ENCODE results near the gene DCTN4. TPM values are rescaled to one million over a fixed set of nuclear protein-coding genes. Genes with fewer than 3 reads are reported as not detected.

The DCTN4 gene
- total and polyA plus RNA-seq, 2 of the 4 experiments (the other 2 are of a cell fraction), result 28.1 to 50.2 TPM

DNA sequence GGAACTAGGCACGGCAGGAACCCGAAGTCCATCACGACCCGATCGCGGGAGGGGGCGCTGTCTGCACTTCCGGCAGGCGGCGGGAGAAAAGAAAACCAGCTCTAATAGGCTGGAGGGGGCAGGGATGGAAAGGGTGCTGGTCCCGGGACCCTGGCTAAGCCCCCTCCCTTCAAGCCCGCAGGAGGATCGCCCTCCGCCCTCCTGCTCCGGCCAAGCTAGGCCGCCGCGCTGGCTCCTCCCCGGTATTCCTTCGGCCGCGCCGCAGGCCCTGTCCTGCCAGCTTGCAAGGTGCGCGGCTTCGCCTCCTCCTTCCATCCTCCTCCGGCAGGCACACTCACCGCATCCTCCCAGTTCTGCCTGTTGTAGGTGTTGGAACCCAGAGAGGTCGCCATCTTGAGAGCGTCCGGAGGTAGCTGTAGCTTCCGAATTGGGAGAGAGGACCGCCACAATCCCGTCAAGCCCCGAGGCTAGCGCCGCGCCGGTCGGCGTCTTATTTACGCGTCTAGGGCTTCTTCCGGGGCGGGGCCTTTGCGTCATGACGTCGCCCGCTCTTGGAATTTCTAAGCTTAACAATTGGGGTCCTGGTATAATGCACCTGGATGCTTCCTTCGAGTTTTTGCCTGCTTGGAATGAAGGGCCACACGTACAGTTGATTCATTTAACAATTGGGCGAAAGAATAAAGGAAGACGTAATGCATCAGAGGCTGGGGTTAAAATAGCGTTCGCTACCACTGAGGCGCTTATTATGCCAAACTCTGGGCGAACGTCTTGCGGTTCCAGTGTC lies 58.0 kb downstream of the DCTN4 start, which contains the start of gene RBM22:
Gene RBM22, minus strand, starts transcription at position 469 of the 784 bp plus-strand sequence. Its CDS starts 77 bp downstream, at position 392.
- WGBS, 2 experiments (ENCODE audit: extremely low coverage in 2 of 2, insufficient read length in 1 of 2), result 3% methylated on average over 6 of the region's 59 CpGs; no CpG with 5 or more reads in 1 of the 2 experiments
- BruUV-seq (replicated peaks), result no TSS peak
- Histone ChIP-seq H4K20me1 (ENCODE audit: insufficient read depth, low read length) (no peaks in the 10 kb centered on the region), H3K23ac (ENCODE audit: low read depth, low read length) (peak within 1 kb of the TSS; percentile 95), H2BK120ac (ENCODE audit: low read depth, low read length) (peak within 1 kb of the TSS; percentile 56), H2BK15ac (ENCODE audit: low read depth, low read length) (peak within 1 kb of the TSS; percentile 21; the same call in 1 of the 3 replicates), H3K56ac (ENCODE audit: extremely low read depth, insufficient read depth, low read length) (peak within 1 kb of the TSS; percentile 88), H3K4me1 (ENCODE audit: control insufficient read depth, insufficient read depth, low read length) (peaks cover 3% of the 10 kb centered on the region), H3K4me2 (ENCODE audit: low read depth, low read length) (peak within 1 kb of the TSS; percentile 94), H2AK9ac (replicated peaks; ENCODE audit: low read depth, low read length, poor library complexity) (peak within 1 kb of the TSS; percentile 50), H3K9me3 (ENCODE audit: control insufficient read depth, insufficient read depth, low read length) (no peaks in the 10 kb centered on the region), H4K8ac (ENCODE audit: low read depth in 2 of 2, low read length in 2 of 2) (peak within 1 kb of the TSS; percentile 94 to 96), H3K9me1 (ENCODE audit: insufficient read depth, low read length) (no peaks in the 10 kb centered on the region), H3K4me3 (ENCODE audit: insufficient read depth, low read depth, low read length) (peak within 1 kb of the TSS; percentile 81), H3K9ac (ENCODE audit: low read depth, low read length) (peak within 1 kb of the TSS; percentile 97), H4K91ac (ENCODE audit: insufficient read depth, low read depth, low read length) (peak within 1 kb of the TSS; percentile 98), H3K27ac (ENCODE audit: insufficient read depth, low read length) (peak within 1 kb of the TSS; percentile 94), H2BK5ac (ENCODE audit: low read depth, low read length, poor library complexity, severe bottlenecking) (peak within 1 kb of the TSS; percentile 91), H3K18ac (ENCODE audit: low read depth, low read length) (peak within 1 kb of the TSS; percentile 70), H2BK20ac (ENCODE audit: low read depth, low read length) (no peak within 1 kb of the TSS), H2AK5ac (ENCODE audit: low read depth, low read length) (peak within 1 kb of the TSS; percentile 83), H3K36me3 (ENCODE audit: control insufficient read depth, insufficient read depth, low read length) (peaks cover 15% of the 10 kb centered on the region), H3K4ac (ENCODE audit: low read depth, low read length) (peak within 1 kb of the TSS; percentile 97), H3K79me1 (ENCODE audit: low read depth in 1 of 2, low read length in 2 of 2) (peaks cover 14 to 29% of the 10 kb centered on the region in 2 experiments), H4K5ac (ENCODE audit: low read depth, low read length) (peak within 1 kb of the TSS; percentile 88), H3K27me3 (ENCODE audit: control insufficient read depth, insufficient read depth, low read length) (no peaks in the 10 kb centered on the region), H3K14ac (replicated peaks; ENCODE audit: low read depth, low read length) (peak within 1 kb of the TSS; percentile 98), H2AFZ (replicated peaks; ENCODE audit: low read length, poor library complexity) (peak within 1 kb of the TSS; percentile 99)
- POLR2A ChIA-PET (ENCODE audit: unreplicated experiment), result interaction anchor here (0.9 to 1.0 kb wide), 2 partner anchors 14 to 146 kb away, joined by 3 read pairs; no protein-coding TSS in a partner anchor
- ATAC-seq (ENCODE audit: low read depth), result peak; percentile 98
- CTCF ChIA-PET, result interaction anchor here (0.6 to 1.3 kb wide), 9 partner anchors 27 to 1396 kb away, joined by 3 to 6 read pairs (median 3); no protein-coding TSS in a partner anchor
- DNase-seq, result peak; percentile 83
- in situ Hi-C loops (cut with MboI; ENCODE audit: low sequenced_read_pairs) (no loop called here), intact Hi-C loops (cut with micrococcal nuclease) (loop anchor here (1.0 to 2.0 kb wide), 2 partner anchors 140 to 147 kb away; no protein-coding TSS in a partner anchor), dilution Hi-C loops (cut with HindIII; ENCODE audit: low sequenced_read_pairs, unreplicated experiment) (no loop called here)
- TF ChIP-seq CTCF (conservative IDR thresholded peaks at IDR 0.05; ENCODE audit: low read depth, low read length) (peak; percentile 60), RFX5 (IDR thresholded peaks at IDR 0.05; ENCODE audit: low read depth, low read length) (no peak), RAD21 (IDR thresholded peaks at IDR 0.05; ENCODE audit: low read length) (peak; percentile 10; the same call in 1 of the 2 replicates), CHD1 (IDR thresholded peaks at IDR 0.05; ENCODE audit: low read depth, low read length) (0 out of 2 replicates have a peak, but pooled peaks have one; percentile 84), SMC3 (IDR thresholded peaks at IDR 0.05; ENCODE audit: low read depth, low read length) (0 out of 2 replicates have a peak, but pooled peaks have one; percentile 14), CEBPB (IDR thresholded peaks at IDR 0.05; ENCODE audit: low read depth, low read length) (no peak), MAFK (IDR thresholded peaks at IDR 0.05; ENCODE audit: low read depth, low read length) (no peak), POLR2A (IDR thresholded peaks at IDR 0.05; ENCODE audit: low read depth, low read length) (peak; percentile 80), NFE2L2 (IDR thresholded peaks at IDR 0.05; ENCODE audit: low read depth, low read length) (no peak), RCOR1 (IDR thresholded peaks at IDR 0.05; ENCODE audit: insufficient replicate concordance, low read length) (no peak), MXI1 (IDR thresholded peaks at IDR 0.05; ENCODE audit: borderline replicate concordance, low read depth, low read length) (peak; percentile 45; the same call in 1 of the 2 replicates)
- TF ChIP-seq, protein P1, sequence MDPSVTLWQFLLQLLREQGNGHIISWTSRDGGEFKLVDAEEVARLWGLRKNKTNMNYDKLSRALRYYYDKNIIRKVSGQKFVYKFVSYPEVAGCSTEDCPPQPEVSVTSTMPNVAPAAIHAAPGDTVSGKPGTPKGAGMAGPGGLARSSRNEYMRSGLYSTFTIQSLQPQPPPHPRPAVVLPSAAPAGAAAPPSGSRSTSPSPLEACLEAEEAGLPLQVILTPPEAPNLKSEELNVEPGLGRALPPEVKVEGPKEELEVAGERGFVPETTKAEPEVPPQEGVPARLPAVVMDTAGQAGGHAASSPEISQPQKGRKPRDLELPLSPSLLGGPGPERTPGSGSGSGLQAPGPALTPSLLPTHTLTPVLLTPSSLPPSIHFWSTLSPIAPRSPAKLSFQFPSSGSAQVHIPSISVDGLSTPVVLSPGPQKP (IDR thresholded peaks at IDR 0.05; ENCODE audit: borderline replicate concordance, low read depth, low read length), result 0 out of 2 replicates have a peak, but pooled peaks have one; percentile 3
- TF ChIP-seq, protein P2, sequence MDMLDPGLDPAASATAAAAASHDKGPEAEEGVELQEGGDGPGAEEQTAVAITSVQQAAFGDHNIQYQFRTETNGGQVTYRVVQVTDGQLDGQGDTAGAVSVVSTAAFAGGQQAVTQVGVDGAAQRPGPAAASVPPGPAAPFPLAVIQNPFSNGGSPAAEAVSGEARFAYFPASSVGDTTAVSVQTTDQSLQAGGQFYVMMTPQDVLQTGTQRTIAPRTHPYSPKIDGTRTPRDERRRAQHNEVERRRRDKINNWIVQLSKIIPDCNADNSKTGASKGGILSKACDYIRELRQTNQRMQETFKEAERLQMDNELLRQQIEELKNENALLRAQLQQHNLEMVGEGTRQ (IDR thresholded peaks at IDR 0.05; ENCODE audit: low read depth, low read length), result no peak

All from IMR-90 (cell line).